Measurements from ENCODE around the gene DEF6. TPM values are rescaled to one million over a fixed set of nuclear protein-coding genes. Genes with fewer than 3 reads are reported as not detected.

The DEF6 gene, protein sequence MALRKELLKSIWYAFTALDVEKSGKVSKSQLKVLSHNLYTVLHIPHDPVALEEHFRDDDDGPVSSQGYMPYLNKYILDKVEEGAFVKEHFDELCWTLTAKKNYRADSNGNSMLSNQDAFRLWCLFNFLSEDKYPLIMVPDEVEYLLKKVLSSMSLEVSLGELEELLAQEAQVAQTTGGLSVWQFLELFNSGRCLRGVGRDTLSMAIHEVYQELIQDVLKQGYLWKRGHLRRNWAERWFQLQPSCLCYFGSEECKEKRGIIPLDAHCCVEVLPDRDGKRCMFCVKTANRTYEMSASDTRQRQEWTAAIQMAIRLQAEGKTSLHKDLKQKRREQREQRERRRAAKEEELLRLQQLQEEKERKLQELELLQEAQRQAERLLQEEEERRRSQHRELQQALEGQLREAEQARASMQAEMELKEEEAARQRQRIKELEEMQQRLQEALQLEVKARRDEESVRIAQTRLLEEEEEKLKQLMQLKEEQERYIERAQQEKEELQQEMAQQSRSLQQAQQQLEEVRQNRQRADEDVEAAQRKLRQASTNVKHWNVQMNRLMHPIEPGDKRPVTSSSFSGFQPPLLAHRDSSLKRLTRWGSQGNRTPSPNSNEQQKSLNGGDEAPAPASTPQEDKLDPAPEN
- under 0.01 and 0.19 TPM in 2 replicates for total RNA-seq

GRCh38 chr6:35297601-35298481, at the start of gene DEF6:
DEF6 (plus strand) TSS chr6:35297818; CDS start chr6:35297857, 39 bp downstream.

DNA sequence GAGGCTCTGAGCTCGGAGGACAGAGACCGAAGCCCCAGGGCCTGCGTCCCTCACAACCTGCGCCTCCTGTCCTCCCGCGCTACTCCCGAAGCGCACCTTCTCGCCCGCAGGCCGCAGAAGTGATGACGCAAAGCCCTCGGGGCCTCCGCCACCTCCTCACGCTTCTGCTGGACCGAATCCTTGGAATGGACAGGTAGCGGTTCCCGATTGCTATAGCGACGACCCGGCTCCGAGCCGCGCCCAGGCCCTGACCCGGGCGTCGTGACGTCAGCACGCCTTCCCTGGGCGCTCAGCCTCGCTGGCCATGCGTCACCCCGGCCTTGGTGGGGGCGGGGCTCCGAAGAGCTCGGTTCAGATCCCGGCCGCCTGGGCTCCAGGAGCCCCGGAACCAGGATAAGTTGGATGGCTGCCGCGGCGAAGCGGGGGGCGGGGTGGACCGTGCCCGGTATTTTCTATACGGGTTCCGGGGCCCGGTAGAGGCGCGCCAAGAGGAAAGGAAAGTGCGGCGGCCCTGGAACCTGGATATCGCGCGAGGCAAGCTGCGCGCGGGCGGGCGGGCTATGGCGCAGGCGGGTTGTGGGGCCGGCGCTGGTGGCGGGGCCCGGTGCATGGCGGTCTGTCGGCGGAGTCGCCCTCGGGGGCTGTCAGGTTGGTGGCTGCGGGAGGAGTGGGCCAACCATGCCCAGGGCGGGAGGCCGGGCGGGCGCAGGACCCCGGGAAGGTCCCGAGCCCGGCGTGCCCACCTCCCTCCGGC, 38.2 kb upstream of the DEF6 start, which contains the start of gene ZNF76:
Gene ZNF76 (plus strand): TSS at position 542 of the 754 bp plus-strand sequence. CDS start 21,417 bp downstream, outside the sequence.

GRCh38 chr6:35342258-35343091, 44.9 kb downstream of the DEF6 start, which contains the start of gene PPARD:
PPARD (plus strand) TSS chr6:35342558; CDS start chr6:35411088, 68,530 bp downstream.

Other genes with a start within 250 kb of the DEF6 start
- 0.13 and 0.25 TPM in 2 replicates for gene TCP11, start 156.5 kb upstream of the DEF6 start, total RNA-seq
- gene SCUBE3, start 83.9 kb upstream of the DEF6 start, total RNA-seq: 2.5 and 9.2 TPM in 2 replicates
- 17.8 and 21.8 TPM in 2 replicates for gene ZNF76, start 38.1 kb upstream of the DEF6 start, total RNA-seq
- 7.3 and 10.0 TPM in 2 replicates for gene PPARD, start 44.7 kb downstream of the DEF6 start, total RNA-seq
- 4.0 and 6.6 TPM in 2 replicates for gene FANCE, start 154.5 kb downstream of the DEF6 start, total RNA-seq
- gene RPL10A, start 170.6 kb downstream of the DEF6 start, total RNA-seq: 1,863 and 1,949 TPM in 2 replicates
- gene TEAD3, start 199.3 kb downstream of the DEF6 start, total RNA-seq: 6.9 and 7.0 TPM in 2 replicates
- not detected in 2 replicates for gene TULP1, start 215.1 kb downstream of the DEF6 start, total RNA-seq